MCF 10A (cell line): ENCODE results near the gene TMEM245. TPM values are rescaled to one million over a fixed set of nuclear protein-coding genes. Genes with fewer than 3 reads are reported as not detected.
"Not testable (repeated sequence)": the region's sequence is repeated elsewhere in the genome, so short reads cannot be mapped to it uniquely, and the experiment has no call there.

Experiments
- BruUV-seq: library from RNA; stranded (reverse); fragments of 400-500 nt; replicated peaks from 2 replicates; lab custom pipeline; 2021; lab: Mats Ljungman, UMichigan
- CTCF ChIA-PET: fragments of 300-600 bp; sonication (Branson Sonifier 250); formaldehyde crosslinking; extraction: SDS; loops from one replicate; lab custom pipeline; 2021; ENCODE audit warnings: antibody characterized with exemption, inconsistent platforms; lab: Yijun Ruan, JAX
- POLR2A ChIA-PET: fragments of 300-600, 350-650 bp; sonication (Branson Sonifier 250); formaldehyde crosslinking; extraction: SDS; loops from one replicate; lab custom pipeline; 2020; ENCODE audit warnings: antibody characterized with exemption, inconsistent platforms; lab: Yijun Ruan, JAX
- DNase-seq: peaks from one replicate; pipeline ENCODE4 v3.0.0-alpha.2; 2018; ENCODE audit not compliant: unreplicated experiment
- H3K27ac Mint-ChIP-seq: one replicate; pipeline ENCODE4 v1.8.0; 2022; ENCODE audit warnings: mild to moderate bottlenecking, low read depth, mixed read lengths; ENCODE audit not compliant: unreplicated experiment
- H3K27me3 Mint-ChIP-seq: one replicate; pipeline ENCODE4 v1.8.0; 2022; ENCODE audit warnings: mixed read lengths; ENCODE audit not compliant: insufficient read depth, unreplicated experiment
- H3K36me3 Mint-ChIP-seq: one replicate; pipeline ENCODE4 v1.8.0; 2022; ENCODE audit warnings: mild to moderate bottlenecking, moderate library complexity, mixed read lengths; ENCODE audit not compliant: insufficient read depth, unreplicated experiment
- H3K4me1 Mint-ChIP-seq: one replicate; pipeline ENCODE4 v1.8.0; 2022; ENCODE audit warnings: mixed read lengths; ENCODE audit not compliant: insufficient read depth, unreplicated experiment
- H3K4me3 Mint-ChIP-seq: one replicate; pipeline ENCODE4 v1.8.0; 2022; ENCODE audit warnings: mild to moderate bottlenecking, moderate library complexity, mixed read lengths; ENCODE audit not compliant: unreplicated experiment
- H3K9me3 Mint-ChIP-seq: one replicate; pipeline ENCODE4 v1.8.0; 2022; ENCODE audit warnings: mixed read lengths; ENCODE audit not compliant: unreplicated experiment
- CTCF ChIP-seq: fragments of 200-600 bp; IDR thresholded peaks from one replicate; pipeline ENCODE4 v1.8.0; 2022; ENCODE audit warnings: antibody characterized with exemption, mild to moderate bottlenecking; ENCODE audit not compliant: unreplicated experiment
- intact Hi-C: fragments of 100-400 bp; cut with micrococcal nuclease; formaldehyde crosslinking; loops from 2 replicates; pipeline ENCODE4 v1.14.1; 2022
- total RNA-seq: library from RNA; stranded (reverse); gene quantifications from 2 replicates; pipeline ENCODE4 v1.2.3, GENCODE V29; 2022

TMEM245 gene
- total RNA-seq, 1 experiment from 2014 or later: 35.0 TPM

GRCh38 chr9:109062543-109062942, 57.2 kb downstream of the TMEM245 start:
- TF ChIP-seq CTCF: no peak
- ChIA-PET CTCF (interaction anchor here (0.7 kb wide), 2 partner anchors 478 to 701 kb away, joined by 3 read pairs; no protein-coding TSS in a partner anchor), POLR2A (interaction anchor here (0.7 kb wide), 1 partner anchor 1498 kb away, joined by 5 read pairs; no protein-coding TSS in a partner anchor)
- Mint-ChIP-seq H3K4me3 (no peak overlapping the region), H3K27me3 (no peaks in the 10 kb centered on the region), H3K9me3 (no peaks in the 10 kb centered on the region), H3K36me3 (peaks cover 67% of the 10 kb centered on the region), H3K4me1 (peaks cover 25% of the 10 kb centered on the region), H3K27ac (no peak overlapping the region)
- DNase-seq: no peak
- no TSS peak for BruUV-seq
- intact Hi-C loops: no loop called here

GRCh38 chr9:109060191-109060590, 59.6 kb downstream of the TMEM245 start:
- no TSS peak for BruUV-seq
- no peak for TF ChIP-seq CTCF
- CTCF ChIA-PET: interaction anchor here (0.6 kb wide), 1 partner anchor 156 kb away, joined by 3 read pairs; no protein-coding TSS in a partner anchor
- Mint-ChIP-seq H3K4me1 (peaks cover 16% of the 10 kb centered on the region), H3K36me3 (peaks cover 87% of the 10 kb centered on the region), H3K27ac (no peak overlapping the region), H3K27me3 (no peaks in the 10 kb centered on the region), H3K4me3 (no peak overlapping the region), H3K9me3 (no peaks in the 10 kb centered on the region)
- no peak for DNase-seq
- intact Hi-C loops: no loop called here
- POLR2A ChIA-PET: interaction anchor here (1.1 to 1.2 kb wide), 3 partner anchors 13 to 20 kb away, joined by 3 to 6 read pairs (median 3); no protein-coding TSS in a partner anchor

- not testable (repeated sequence) for BruUV-seq
These were observed 66.6 kb downstream of the TMEM245 start for GRCh38 chr9:109053121-109053520.

GRCh38 chr9:109052416-109052815, 67.3 kb downstream of the TMEM245 start:
- H3K27me3 Mint-ChIP-seq: no peaks in the 10 kb centered on the region
- intact Hi-C loops: no loop called here
- TF ChIP-seq CTCF: no peak
- POLR2A ChIA-PET: no interaction called here
- no peak overlapping the region for H3K27ac Mint-ChIP-seq
- no peaks in the 10 kb centered on the region for H3K9me3 Mint-ChIP-seq
- no peak overlapping the region for H3K4me3 Mint-ChIP-seq
- DNase-seq: no peak
- peaks cover 91% of the 10 kb centered on the region for H3K36me3 Mint-ChIP-seq
- no TSS peak for BruUV-seq
- CTCF ChIA-PET: interaction anchor here (0.7 to 0.8 kb wide), 2 partner anchors 10 to 254 kb away, joined by 3 to 4 read pairs; no protein-coding TSS in a partner anchor
- no peaks in the 10 kb centered on the region for H3K4me1 Mint-ChIP-seq

More at GRCh38 chr9:109053121-109053520, 66.6 kb downstream of the TMEM245 start:
- peaks cover 92% of the 10 kb centered on the region for H3K36me3 Mint-ChIP-seq
- H3K9me3 Mint-ChIP-seq, H3K27me3 Mint-ChIP-seq, DNase-seq, H3K4me3 Mint-ChIP-seq, CTCF ChIA-PET, H3K4me1 Mint-ChIP-seq, intact Hi-C loops, H3K27ac Mint-ChIP-seq: not testable (repeated sequence)
- POLR2A ChIA-PET: interaction anchor here (1.0 kb wide), 1 partner anchor 64 kb away, joined by 3 read pairs; no protein-coding TSS in a partner anchor
